Lung (tissue), 12 donors: ENCODE measurements around the gene ARHGEF2. TPM values are rescaled to one million over a fixed set of nuclear protein-coding genes. Genes with fewer than 3 reads are reported as not detected.

Source experiments
- ATAC-seq: fragments of 200-7000 bp; cut with Tn5 transposase; one replicate; pipeline ENCODE4 v1.9.1; 2020; ENCODE audit warnings: moderate number of reproducible peaks; ENCODE audit not compliant: insufficient read depth, low FRiP score
- DNase-seq, 3 donors: peaks; one replicate each; pipeline ENCODE4 v3.0.0-alpha.2; 2013 to 2017
- H3K27ac ChIP-seq, 2 donors: one replicate each; pipeline ENCODE4 v1.5.1; 2013; ENCODE audit warnings: mild to moderate bottlenecking in 2 of 2, moderate library complexity in 2 of 2, control low read depth in 1 of 2, inconsistent platforms in 1 of 2, low read depth in 1 of 2, low read length in 1 of 2
- H3K27me3 ChIP-seq, 3 donors: one replicate each; pipeline ENCODE4 v1.5.1; 2013; ENCODE audit warnings: low read length in 2 of 3; ENCODE audit not compliant: control insufficient read depth in 3 of 3, insufficient read depth in 3 of 3
- H3K36me3 ChIP-seq, 4 donors: one replicate each; pipeline ENCODE4 v1.5.1; 2013; ENCODE audit warnings: low read length in 4 of 4, mild to moderate bottlenecking in 1 of 4, moderate library complexity in 1 of 4; ENCODE audit not compliant: control insufficient read depth in 4 of 4, insufficient read depth in 4 of 4
- H3K4me1 ChIP-seq, 5 donors: one replicate each; pipeline ENCODE4 v1.5.1; 2013; ENCODE audit warnings: low read length in 5 of 5, mild to moderate bottlenecking in 2 of 5, moderate library complexity in 1 of 5; ENCODE audit not compliant: control insufficient read depth in 5 of 5, insufficient read depth in 5 of 5
- H3K4me3 ChIP-seq: one replicate; pipeline ENCODE4 v1.5.1; 2013; ENCODE audit warnings: mild to moderate bottlenecking, control low read depth, moderate library complexity
- H3K9ac ChIP-seq, 2 donors: one replicate each; pipeline ENCODE4 v1.5.1; 2013; ENCODE audit warnings: low read length in 2 of 2, control low read depth in 1 of 2; ENCODE audit not compliant: insufficient read depth in 1 of 2
- H3K9me3 ChIP-seq, 4 donors: one replicate each; pipeline ENCODE4 v1.5.1; 2013; ENCODE audit warnings: low read length in 3 of 4, mild to moderate bottlenecking in 1 of 4, moderate library complexity in 1 of 4; ENCODE audit not compliant: control insufficient read depth in 4 of 4, insufficient read depth in 3 of 4
- whole genome bisulfite sequencing, 2 donors: extraction: QIAGEN DNeasy Blood & Tissue Kit; methylation state at CpG; one replicate each; pipeline ENCODE4 v1.1.7; 2013; 5-methylcytosine and 5-hydroxymethylcytosine counted together
- polyA plus RNA-seq, 2 donors: library from polyadenylated mRNA; stranded (reverse); fragments of 200-250 nt; gene quantifications; one replicate each; pipeline ENCODE4 v1.2.1, GENCODE V29; 2013
- total RNA-seq, 2 donors: library from RNA; depleted of rRNA in 1 of 2; stranded (reverse); fragments of >200 nt in 1 of 2; gene quantifications; one replicate each; pipeline ENCODE4 v1.2.1, GENCODE V29; 2014 to 2021
- TF ChIP-seq, protein P1 (sequence below): IDR thresholded peaks from 2 replicates; pipeline ENCODE4 v1.5.1; 2012; ENCODE audit warnings: mild to moderate bottlenecking; ENCODE audit errors: control extremely low read depth, extremely low read depth
- donor health status: control.
- donor health status: control.
- donor health status: Bipolar disorder and iron deficiency.
- donor health status: healthy.
- donor health status: DM: yes; HTN: yes; CAD: no.

ARHGEF2 gene
- total and polyA plus RNA-seq, 4 donors = 72.0 to 289 (median 120) TPM

- H3K9ac ChIP-seq = peak within 1 kb of the TSS in 1 of 2 donors; percentile 3
- DNase-seq (peak in 2 of 3 donors; percentile 27 to 29), ATAC-seq (peak; percentile 17)
- no peaks in the 10 kb centered on the region for H3K27me3 ChIP-seq
- WGBS, 2 donors = 39 to 44% methylated on average over 11 of the region's 11 CpGs
- peaks cover 0 to 26% (median 17%) of the 10 kb centered on the region in 5 donors for H3K4me1 ChIP-seq
- peak within 1 kb of the TSS; percentile 62 to 87 for H3K27ac ChIP-seq
- H3K36me3 ChIP-seq = peaks cover 0 to 4% (median 0%) of the 10 kb centered on the region in 4 donors
- H3K4me3 ChIP-seq = no peak within 1 kb of the TSS
- H3K9me3 ChIP-seq = no peaks in the 10 kb centered on the region
- TF ChIP-seq, protein P1, sequence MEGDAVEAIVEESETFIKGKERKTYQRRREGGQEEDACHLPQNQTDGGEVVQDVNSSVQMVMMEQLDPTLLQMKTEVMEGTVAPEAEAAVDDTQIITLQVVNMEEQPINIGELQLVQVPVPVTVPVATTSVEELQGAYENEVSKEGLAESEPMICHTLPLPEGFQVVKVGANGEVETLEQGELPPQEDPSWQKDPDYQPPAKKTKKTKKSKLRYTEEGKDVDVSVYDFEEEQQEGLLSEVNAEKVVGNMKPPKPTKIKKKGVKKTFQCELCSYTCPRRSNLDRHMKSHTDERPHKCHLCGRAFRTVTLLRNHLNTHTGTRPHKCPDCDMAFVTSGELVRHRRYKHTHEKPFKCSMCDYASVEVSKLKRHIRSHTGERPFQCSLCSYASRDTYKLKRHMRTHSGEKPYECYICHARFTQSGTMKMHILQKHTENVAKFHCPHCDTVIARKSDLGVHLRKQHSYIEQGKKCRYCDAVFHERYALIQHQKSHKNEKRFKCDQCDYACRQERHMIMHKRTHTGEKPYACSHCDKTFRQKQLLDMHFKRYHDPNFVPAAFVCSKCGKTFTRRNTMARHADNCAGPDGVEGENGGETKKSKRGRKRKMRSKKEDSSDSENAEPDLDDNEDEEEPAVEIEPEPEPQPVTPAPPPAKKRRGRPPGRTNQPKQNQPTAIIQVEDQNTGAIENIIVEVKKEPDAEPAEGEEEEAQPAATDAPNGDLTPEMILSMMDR = no peak
These were observed 37.1 kb downstream of the ARHGEF2 start, which contains the start of gene RXFP4 for GRCh38 chr1:155940993-155941844. RXFP4 (plus strand) TSS chr1:155941638; CDS start chr1:155941710, 72 bp downstream.

- WGBS, 2 donors = 20 to 25% methylated on average over 4 of the region's 4 CpGs
- TF ChIP-seq, protein P1 = no peak
- peak overlapping the region in 1 of 2 donors; percentile 3 for H3K9ac ChIP-seq
- no peak overlapping the region for H3K4me3 ChIP-seq
- H3K9me3 ChIP-seq = no peaks in the 10 kb centered on the region
- peaks cover 0 to 26% (median 17%) of the 10 kb centered on the region in 5 donors for H3K4me1 ChIP-seq
- DNase-seq (peak; percentile 32 to 72 (median 54)), ATAC-seq (no peak)
- H3K27me3 ChIP-seq = no peaks in the 10 kb centered on the region
- peak overlapping the region; percentile 62 to 80 for H3K27ac ChIP-seq
- no peaks in the 10 kb centered on the region for H3K36me3 ChIP-seq
These were observed 37.8 kb downstream of the ARHGEF2 start for GRCh38 chr1:155940482-155940992.

DNA sequence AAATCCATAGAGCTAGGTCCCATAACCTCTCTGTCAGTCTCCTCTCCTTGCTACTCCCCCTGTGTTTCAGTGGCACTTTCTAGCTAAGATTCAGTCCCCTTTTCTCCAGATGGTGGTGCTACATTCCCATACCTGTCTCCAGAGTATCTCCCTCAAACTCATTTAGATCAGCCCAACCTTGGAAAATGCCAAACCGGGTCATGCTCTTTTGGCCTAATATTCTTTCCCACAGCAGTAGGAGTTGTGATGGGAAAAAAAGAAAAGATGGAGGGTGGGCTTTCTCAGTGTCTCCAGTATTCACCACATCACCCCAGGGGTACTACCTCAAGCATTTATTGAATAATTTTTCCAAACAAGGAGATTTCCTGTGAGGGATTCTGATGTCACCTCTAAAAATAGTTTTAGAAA lies 40.1 kb downstream of the ARHGEF2 start:
- WGBS, 2 donors = 0 to 2% methylated on average over 1 of the region's 1 CpG
- no peak overlapping the region for H3K27ac ChIP-seq
- H3K36me3 ChIP-seq = peaks cover 0 to 8% (median 0%) of the 10 kb centered on the region in 4 donors
- no peak for ATAC-seq
- TF ChIP-seq, protein P1 = peak; percentile 63
- H3K4me1 ChIP-seq = peaks cover 0 to 35% (median 13%) of the 10 kb centered on the region in 5 donors
- no peaks in the 10 kb centered on the region for H3K27me3 ChIP-seq
- no peak overlapping the region for H3K9ac ChIP-seq
- H3K9me3 ChIP-seq = no peaks in the 10 kb centered on the region
- peak; percentile 48 to 86 (median 79) for DNase-seq
- no peak overlapping the region for H3K4me3 ChIP-seq
